HepG2 (cell line): Measurements from ENCODE around the gene HACL1. TPM values are rescaled to one million over a fixed set of nuclear protein-coding genes. Genes with fewer than 3 reads are reported as not detected.

Experiments used
- ATAC-seq: fragments of 200-7000 bp; cut with Tn5 transposase; 3 replicates; pipeline ENCODE4 v1.9.1; 2020; ENCODE audit warnings: mild to moderate bottlenecking, moderate library complexity
- BruUV-seq: library from RNA; stranded (reverse); fragments of 400-500 nt; replicated peaks from 2 replicates; lab custom pipeline; 2021; lab: Mats Ljungman, UMichigan
- CTCF ChIA-PET: fragments of 300-600 bp; formaldehyde crosslinking; extraction: SDS; loops from one replicate; lab custom pipeline; 2021; ENCODE audit warnings: low total read pairs, inconsistent platforms, low intra/inter-chr PET ratio; lab: Yijun Ruan, JAX
- POLR2A ChIA-PET: fragments of 350-600 bp; sonication (Branson Sonifier 250); formaldehyde crosslinking; loops from one replicate; lab custom pipeline; 2020; ENCODE audit warnings: antibody characterized with exemption, inconsistent platforms; lab: Yijun Ruan, JAX
- DNase-seq: peaks from one replicate; pipeline ENCODE4 v3.0.0-alpha.2; 2015; ENCODE audit warnings: low spot score
- FAIRE-seq: peaks from 3 replicates; lab custom pipeline; 2011; peaks lifted over from hg19 to GRCh38; lab: Jason Lieb, UNC
- H2AFZ ChIP-seq: one replicate; pipeline ENCODE4 v1.6.1; 2011; ENCODE audit warnings: low read length, inconsistent platforms
- H3K27ac ChIP-seq: fragments of 300-600 bp; 3 replicates; pipeline ENCODE4 v1.8.0; 2011; ENCODE audit warnings: mixed run types, mild to moderate bottlenecking, mixed read lengths, low read length, inconsistent platforms; ENCODE audit not compliant: insufficient read depth; ENCODE audit errors: extremely low read length
- H3K27me3 ChIP-seq, 2 experiments: fragments of 200-600 bp in 1 of 2; 2 replicates in 1 of 2; 3 replicates in 1 of 2; pipeline versions ENCODE4 v1.6.0 to v1.8.0; 2011; ENCODE audit warnings: low read length in 2 of 2, mild to moderate bottlenecking in 2 of 2, moderate library complexity in 2 of 2, inconsistent platforms in 1 of 2; ENCODE audit not compliant: insufficient read depth in 2 of 2, control insufficient read depth in 1 of 2
- H3K36me3 ChIP-seq, 2 experiments: fragments of 200-600 bp in 1 of 2; replicated peaks in 1 of 2; 2 replicates in 1 of 2; 3 replicates in 1 of 2; pipeline versions ENCODE4 v1.5.1 to v1.8.0; 2011; ENCODE audit warnings: low read length in 2 of 2, inconsistent platforms in 1 of 2; ENCODE audit not compliant: insufficient read depth in 2 of 2, control insufficient read depth in 1 of 2
- H3K4me1 ChIP-seq: 2 replicates; pipeline ENCODE4 v1.5.1; 2012; ENCODE audit warnings: low read length, inconsistent platforms; ENCODE audit not compliant: insufficient read depth
- H3K4me2 ChIP-seq: 2 replicates; pipeline ENCODE4 v1.6.0; 2011; ENCODE audit warnings: low read depth, low read length, inconsistent platforms
- H3K4me3 ChIP-seq, 3 experiments: fragments of 200-600 bp in 1 of 3; sonication (generic), shearing (Covaris generic) in 1 of 3; replicated peaks in 1 of 3; 2 replicates each; pipeline ENCODE4 v1.5.1; 2011 to 2016; ENCODE audit warnings: low read length in 3 of 3, inconsistent platforms in 2 of 3, low read depth in 2 of 3, mild to moderate bottlenecking in 2 of 3, control low read depth in 1 of 3, mixed read lengths in 1 of 3; ENCODE audit not compliant: insufficient read depth in 1 of 3
- H3K79me2 ChIP-seq: one replicate; pipeline ENCODE4 v1.6.1; 2011; ENCODE audit warnings: low read length, inconsistent platforms; ENCODE audit not compliant: insufficient read depth
- H3K9ac ChIP-seq: 2 replicates; pipeline ENCODE4 v1.6.0; 2011; ENCODE audit warnings: mild to moderate bottlenecking, low read depth, low read length, inconsistent platforms; ENCODE audit not compliant: insufficient read depth
- H3K9me3 ChIP-seq: 2 replicates; pipeline ENCODE4 v1.5.1; 2012; ENCODE audit warnings: mild to moderate bottlenecking, low read length
- H4K20me1 ChIP-seq: 2 replicates; pipeline ENCODE4 v1.6.0; 2011; ENCODE audit warnings: inconsistent platforms, mild to moderate bottlenecking, low read length, moderate library complexity; ENCODE audit not compliant: insufficient read depth
- ELF3 ChIP-seq: IDR thresholded peaks from 2 replicates; pipeline ENCODE4 v1.6.1; 2016; ENCODE audit warnings: missing genetic modification reagents, missing compliant biosample characterization
- MED8 ChIP-seq: sonication (generic); formaldehyde crosslinking; IDR thresholded peaks from 2 replicates; pipeline ENCODE4 v1.8.1; 2023; ENCODE audit warnings: mild to moderate bottlenecking, missing genetic modification reagents; ENCODE audit not compliant: insufficient replicate concordance
- NR2C2 ChIP-seq: sonication (generic); formaldehyde crosslinking; IDR thresholded peaks from 2 replicates; pipeline ENCODE4 v1.4.0; 2020; ENCODE audit warnings: missing genetic modification reagents, mild to moderate bottlenecking, moderate library complexity, borderline replicate concordance
- SMARCE1 ChIP-seq: fragments of 450-650 bp; IDR thresholded peaks from 2 replicates; pipeline ENCODE4 v1.6.1; 2017; ENCODE audit warnings: borderline replicate concordance
- SNAI1 ChIP-seq: sonication (generic); formaldehyde crosslinking; IDR thresholded peaks from 2 replicates; pipeline ENCODE4 v1.5.0; 2020; ENCODE audit warnings: mild to moderate bottlenecking, missing genetic modification reagents, borderline replicate concordance
- ZNF781 ChIP-seq: sonication (generic); formaldehyde crosslinking; IDR thresholded peaks from 2 replicates; pipeline ENCODE4 v1.5.1; 2020; ENCODE audit warnings: borderline replicate concordance, mild to moderate bottlenecking, missing genetic modification reagents; ENCODE audit errors: not compliant biosample characterization
- WGBS: methylation state at CpG from one replicate; pipeline ENCODE4 v1.1.6; 2017; ENCODE audit warnings: low lambda C conversion rate; 5-methylcytosine and 5-hydroxymethylcytosine counted together
- in situ Hi-C: cut with HindIII; loops from 2 replicates; pipeline ENCODE4 v1.10.0; 2017; ENCODE audit warnings: low pct_unique_long_range_greater_than_20kb; ENCODE audit not compliant: extremely low pct_ligation_motif_present
- intact Hi-C: fragments of 100-400 bp; cut with micrococcal nuclease; formaldehyde crosslinking; loops from one replicate; pipeline ENCODE4 v1.10.0; 2022; ENCODE audit not compliant: unreplicated experiment
- polyA plus RNA-seq, 8 experiments: library from polyadenylated mRNA; depleted of rRNA in 3 of 8; stranded (reverse) in 7 of 8; unstranded in 1 of 8; fragments of >200 nt; fragmentation: Illumina TruSeq in 4 of 8; extraction: Trizol in 4 of 8; gene quantifications; 2 replicates each; pipeline versions ENCODE4 v1.2.1 to v1.2.3, GENCODE V29; 2011 to 2016; ENCODE audit warnings: low read depth in 4 of 8, missing spikeins in 1 of 8, mixed read lengths in 1 of 8; ENCODE audit not compliant: insufficient read depth in 1 of 8
- total RNA-seq, 5 experiments: library from RNA; depleted of rRNA; stranded (reverse); fragments of >200 nt; fragmentation: Illumina TruSeq; extraction: Trizol; gene quantifications; 2 replicates each; pipeline ENCODE4 v1.2.3, GENCODE V29; 2016; ENCODE audit warnings: low read depth in 1 of 5
- TF ChIP-seq, protein P1 (sequence below): IDR thresholded peaks from 2 replicates; pipeline ENCODE4 v1.6.1; 2016; ENCODE audit warnings: missing genetic modification reagents, missing compliant biosample characterization
- TF ChIP-seq, protein P2 (sequence below): sonication (generic); formaldehyde crosslinking; IDR thresholded peaks from 2 replicates; pipeline ENCODE4 v1.5.0; 2020; ENCODE audit warnings: mild to moderate bottlenecking, missing genetic modification reagents, borderline replicate concordance
- TF ChIP-seq, protein P3 (sequence below): sonication (generic); formaldehyde crosslinking; IDR thresholded peaks from 2 replicates; pipeline ENCODE4 v1.4.0; 2020; ENCODE audit warnings: missing genetic modification reagents, borderline replicate concordance

The HACL1 gene
- total and polyA plus RNA-seq, 2 of the 13 experiments (the other 11 are each of a cell fraction or from before 2014, with no cell fraction given) = 22.1 to 25.7 TPM

DNA sequence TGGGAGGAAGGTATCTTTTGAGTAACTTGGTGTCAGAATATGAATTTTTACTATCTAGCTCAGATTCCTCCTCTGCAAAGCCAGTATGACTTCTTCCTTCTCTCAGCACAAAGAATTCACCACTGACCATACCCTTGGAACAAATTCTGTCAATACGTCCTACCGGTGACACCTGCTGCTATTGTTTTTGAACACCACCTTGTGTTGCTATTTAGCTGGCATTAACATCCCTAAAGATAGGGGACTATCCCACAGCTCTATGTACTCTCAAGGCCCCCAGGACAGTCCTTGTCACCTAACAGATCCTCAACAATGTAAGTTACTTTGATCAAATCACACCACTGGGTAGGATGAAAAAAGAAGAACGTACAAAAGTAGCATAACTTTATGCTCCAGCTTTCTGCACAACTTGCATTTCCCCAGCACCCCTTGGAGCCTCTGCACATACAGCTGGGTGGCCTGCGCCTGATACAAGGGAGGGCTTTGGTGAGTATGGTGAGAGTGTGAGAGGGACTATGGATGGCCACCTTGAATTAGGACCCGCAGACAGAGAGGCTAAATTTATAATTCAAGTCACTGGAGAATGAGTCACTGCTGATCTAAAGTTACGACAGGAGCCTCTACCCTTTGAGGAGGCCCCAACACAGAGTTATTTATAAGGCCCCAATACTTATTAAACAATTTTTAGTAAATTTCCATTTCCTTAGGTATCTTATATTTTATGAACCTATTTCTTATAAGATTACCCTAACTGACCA is 77.5 kb downstream of the HACL1 start:
- H4K20me1 ChIP-seq = no peaks in the 10 kb centered on the region
- no peak for FAIRE-seq
- H3K4me2 ChIP-seq = no peak overlapping the region
- WGBS = 33% methylated on average over 5 of the region's 6 CpGs
- ChIA-PET CTCF (no interaction called here), POLR2A (no interaction called here)
- H3K9ac ChIP-seq = no peak overlapping the region
- no peak for DNase-seq
- no peaks in the 10 kb centered on the region for H3K79me2 ChIP-seq
- H3K36me3 ChIP-seq = no peaks in the 10 kb centered on the region
- H2AFZ ChIP-seq = no peak overlapping the region
- no peak overlapping the region for H3K4me3 ChIP-seq
- in situ Hi-C loops (no loop called here), intact Hi-C loops (no loop called here)
- no TSS peak for BruUV-seq
- no peaks in the 10 kb centered on the region for H3K4me1 ChIP-seq
- H3K9me3 ChIP-seq = no peaks in the 10 kb centered on the region
- H3K27ac ChIP-seq = no peak overlapping the region
- ATAC-seq = no peak
- TF ChIP-seq MED8 (CRISPR knock-in tag) (no peak), ELF3 (CRISPR knock-in tag) (no peak)
- peaks cover 2% of the 10 kb centered on the region in 2 experiments; a peak in 3 of 5 replicates for H3K27me3 ChIP-seq

DNA sequence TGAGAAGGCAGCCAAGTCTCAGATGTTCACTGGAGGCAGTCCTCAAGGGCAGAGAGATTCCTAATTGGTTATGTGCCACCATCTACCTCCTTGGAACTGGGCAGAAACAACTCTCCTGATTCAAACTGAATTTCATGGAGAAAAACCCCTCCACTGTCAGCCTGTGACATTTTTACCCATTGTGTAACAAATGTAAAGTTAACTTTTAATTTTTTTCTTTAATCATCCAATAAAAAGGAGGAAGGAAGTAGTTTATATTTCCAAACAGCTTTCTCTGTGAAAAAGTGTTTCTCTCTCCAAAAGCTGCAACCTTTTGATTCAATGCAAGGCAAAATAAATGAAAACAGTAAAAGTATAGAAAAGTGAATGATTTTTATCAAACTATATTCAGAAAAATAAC is 79.4 kb downstream of the HACL1 start:
- Histone ChIP-seq H3K9ac (no peak overlapping the region), H3K27me3 (peaks cover 2% of the 10 kb centered on the region in 2 experiments; a peak in 3 of 5 replicates), H3K36me3 (no peaks in the 10 kb centered on the region), H3K4me1 (no peaks in the 10 kb centered on the region), H3K27ac (no peak overlapping the region), H3K4me2 (no peak overlapping the region), H3K79me2 (no peaks in the 10 kb centered on the region), H3K4me3 (no peak overlapping the region), H4K20me1 (no peaks in the 10 kb centered on the region), H2AFZ (no peak overlapping the region), H3K9me3 (no peaks in the 10 kb centered on the region)
- BruUV-seq = no TSS peak
- ChIA-PET CTCF (no interaction called here), POLR2A (no interaction called here)
- intact Hi-C loops (no loop called here), in situ Hi-C loops (no loop called here)
- FAIRE-seq (no peak), ATAC-seq (no peak), DNase-seq (no peak)
- no peak for TF ChIP-seq ZNF781 (CRISPR knock-in tag)
- no peak for TF ChIP-seq SNAI1 (CRISPR knock-in tag)
- TF ChIP-seq, protein P1, sequence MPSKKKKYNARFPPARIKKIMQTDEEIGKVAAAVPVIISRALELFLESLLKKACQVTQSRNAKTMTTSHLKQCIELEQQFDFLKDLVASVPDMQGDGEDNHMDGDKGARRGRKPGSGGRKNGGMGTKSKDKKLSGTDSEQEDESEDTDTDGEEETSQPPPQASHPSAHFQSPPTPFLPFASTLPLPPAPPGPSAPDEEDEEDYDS (CRISPR knock-in tag) = no peak
- TF ChIP-seq NR2C2 (CRISPR knock-in tag) = no peak
- TF ChIP-seq SMARCE1 = no peak
- TF ChIP-seq, protein P2, sequence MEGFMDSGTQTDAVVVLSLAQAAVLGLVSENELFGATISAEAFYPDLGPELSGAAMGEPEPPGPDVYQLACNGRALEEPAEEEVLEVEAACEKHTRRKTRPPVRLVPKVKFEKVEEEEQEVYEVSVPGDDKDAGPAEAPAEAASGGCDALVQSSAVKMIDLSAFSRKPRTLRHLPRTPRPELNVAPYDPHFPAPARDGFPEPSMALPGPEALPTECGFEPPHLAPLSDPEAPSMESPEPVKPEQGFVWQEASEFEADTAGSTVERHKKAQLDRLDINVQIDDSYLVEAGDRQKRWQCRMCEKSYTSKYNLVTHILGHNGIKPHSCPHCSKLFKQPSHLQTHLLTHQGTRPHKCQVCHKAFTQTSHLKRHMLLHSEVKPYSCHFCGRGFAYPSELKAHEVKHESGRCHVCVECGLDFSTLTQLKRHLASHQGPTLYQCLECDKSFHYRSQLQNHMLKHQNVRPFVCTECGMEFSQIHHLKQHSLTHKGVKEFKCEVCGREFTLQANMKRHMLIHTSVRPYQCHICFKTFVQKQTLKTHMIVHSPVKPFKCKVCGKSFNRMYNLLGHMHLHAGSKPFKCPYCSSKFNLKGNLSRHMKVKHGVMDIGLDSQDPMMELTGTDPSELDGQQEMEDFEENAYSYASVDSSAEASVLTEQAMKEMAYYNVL (CRISPR knock-in tag) = no peak
- TF ChIP-seq, protein P3, sequence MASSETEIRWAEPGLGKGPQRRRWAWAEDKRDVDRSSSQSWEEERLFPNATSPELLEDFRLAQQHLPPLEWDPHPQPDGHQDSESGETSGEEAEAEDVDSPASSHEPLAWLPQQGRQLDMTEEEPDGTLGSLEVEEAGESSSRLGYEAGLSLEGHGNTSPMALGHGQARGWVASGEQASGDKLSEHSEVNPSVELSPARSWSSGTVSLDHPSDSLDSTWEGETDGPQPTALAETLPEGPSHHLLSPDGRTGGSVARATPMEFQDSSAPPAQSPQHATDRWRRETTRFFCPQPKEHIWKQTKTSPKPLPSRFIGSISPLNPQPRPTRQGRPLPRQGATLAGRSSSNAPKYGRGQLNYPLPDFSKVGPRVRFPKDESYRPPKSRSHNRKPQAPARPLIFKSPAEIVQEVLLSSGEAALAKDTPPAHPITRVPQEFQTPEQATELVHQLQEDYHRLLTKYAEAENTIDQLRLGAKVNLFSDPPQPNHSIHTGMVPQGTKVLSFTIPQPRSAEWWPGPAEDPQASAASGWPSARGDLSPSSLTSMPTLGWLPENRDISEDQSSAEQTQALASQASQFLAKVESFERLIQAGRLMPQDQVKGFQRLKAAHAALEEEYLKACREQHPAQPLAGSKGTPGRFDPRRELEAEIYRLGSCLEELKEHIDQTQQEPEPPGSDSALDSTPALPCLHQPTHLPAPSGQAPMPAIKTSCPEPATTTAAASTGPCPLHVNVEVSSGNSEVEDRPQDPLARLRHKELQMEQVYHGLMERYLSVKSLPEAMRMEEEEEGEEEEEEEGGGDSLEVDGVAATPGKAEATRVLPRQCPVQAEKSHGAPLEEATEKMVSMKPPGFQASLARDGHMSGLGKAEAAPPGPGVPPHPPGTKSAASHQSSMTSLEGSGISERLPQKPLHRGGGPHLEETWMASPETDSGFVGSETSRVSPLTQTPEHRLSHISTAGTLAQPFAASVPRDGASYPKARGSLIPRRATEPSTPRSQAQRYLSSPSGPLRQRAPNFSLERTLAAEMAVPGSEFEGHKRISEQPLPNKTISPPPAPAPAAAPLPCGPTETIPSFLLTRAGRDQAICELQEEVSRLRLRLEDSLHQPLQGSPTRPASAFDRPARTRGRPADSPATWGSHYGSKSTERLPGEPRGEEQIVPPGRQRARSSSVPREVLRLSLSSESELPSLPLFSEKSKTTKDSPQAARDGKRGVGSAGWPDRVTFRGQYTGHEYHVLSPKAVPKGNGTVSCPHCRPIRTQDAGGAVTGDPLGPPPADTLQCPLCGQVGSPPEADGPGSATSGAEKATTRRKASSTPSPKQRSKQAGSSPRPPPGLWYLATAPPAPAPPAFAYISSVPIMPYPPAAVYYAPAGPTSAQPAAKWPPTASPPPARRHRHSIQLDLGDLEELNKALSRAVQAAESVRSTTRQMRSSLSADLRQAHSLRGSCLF = no peak
